GM23338 (cell line): ENCODE results near the gene FBXO47. TPM values are rescaled to one million over a fixed set of nuclear protein-coding genes. Genes with fewer than 3 reads are reported as not detected.

Source experiments
- ATAC-seq: fragments of 200-7000 bp; cut with Tn5 transposase; 3 replicates; pipeline ENCODE4 v1.9.1; 2020
- DNase-seq: peaks from one replicate; pipeline ENCODE4 v3.0.0-alpha.2; 2015; ENCODE audit warnings: low spot score
- H2AFZ ChIP-seq: fragments of 200-600 bp; sonication (generic); 2 replicates; pipeline ENCODE4 v1.8.0; 2016; ENCODE audit warnings: antibody characterized with exemption, mild to moderate bottlenecking, moderate library complexity
- H3F3A ChIP-seq: fragments of 200-600 bp; sonication (generic); replicated peaks from 2 replicates; pipeline ENCODE4 v1.8.0; 2017; ENCODE audit warnings: antibody characterized with exemption, mixed run types, low read depth
- H3K27ac ChIP-seq: fragments of 200-600 bp; sonication (generic); 2 replicates; pipeline ENCODE4 v1.6.1; 2016; ENCODE audit warnings: low read depth
- H3K27me3 ChIP-seq: fragments of 200-600 bp; sonication (generic); 2 replicates; pipeline ENCODE4 v1.8.0; 2016; ENCODE audit warnings: mild to moderate bottlenecking, mixed run types, moderate library complexity; ENCODE audit not compliant: insufficient read depth
- H3K36me3 ChIP-seq: fragments of 200-600 bp; sonication (generic); 2 replicates; pipeline ENCODE4 v1.8.0; 2016; ENCODE audit warnings: mild to moderate bottlenecking; ENCODE audit not compliant: insufficient read depth
- H3K4me1 ChIP-seq: fragments of 200-600 bp; sonication (generic); 2 replicates; pipeline ENCODE4 v1.8.0; 2016; ENCODE audit warnings: mild to moderate bottlenecking, moderate library complexity; ENCODE audit not compliant: insufficient read depth
- H3K4me2 ChIP-seq: fragments of 200-600 bp; sonication (generic); 2 replicates; pipeline ENCODE4 v1.7.1; 2017; ENCODE audit warnings: mixed run types
- H3K4me3 ChIP-seq: fragments of 200-600 bp; sonication (generic); 2 replicates; pipeline ENCODE4 v1.6.1; 2016; ENCODE audit warnings: mixed run types
- H3K79me2 ChIP-seq: fragments of 200-600 bp; sonication (generic); replicated peaks from 2 replicates; pipeline ENCODE4 v1.8.0; 2017; ENCODE audit warnings: mild to moderate bottlenecking; ENCODE audit not compliant: insufficient read depth
- H3K9me2 ChIP-seq: fragments of 200-600 bp; sonication (generic); 2 replicates; pipeline ENCODE4 v1.8.0; 2017; ENCODE audit not compliant: insufficient read depth
- H4K20me1 ChIP-seq: fragments of 200-600 bp; sonication (generic); replicated peaks from 2 replicates; pipeline ENCODE4 v1.8.0; 2017; ENCODE audit warnings: mild to moderate bottlenecking; ENCODE audit not compliant: insufficient read depth
- H3K27ac Mint-ChIP-seq: 2 replicates; pipeline ENCODE4 v1.8.0; 2020; ENCODE audit warnings: inconsistent platforms, mild to moderate bottlenecking, moderate library complexity, mixed read lengths
- H3K27me3 Mint-ChIP-seq: 3 replicates; pipeline ENCODE4 v1.8.0; 2022; ENCODE audit warnings: low read depth, mild to moderate bottlenecking, moderate library complexity, mixed read lengths, inconsistent platforms; ENCODE audit not compliant: insufficient read depth, poor library complexity
- H3K36me3 Mint-ChIP-seq: 3 replicates; pipeline ENCODE4 v1.8.0; 2021; ENCODE audit warnings: low read depth, mild to moderate bottlenecking, inconsistent platforms, moderate library complexity, mixed read lengths
- H3K4me1 Mint-ChIP-seq: 3 replicates; pipeline ENCODE4 v1.8.0; 2020; ENCODE audit warnings: mild to moderate bottlenecking, inconsistent platforms, mixed read lengths
- H3K4me3 Mint-ChIP-seq: 3 replicates; pipeline ENCODE4 v1.8.0; 2021; ENCODE audit warnings: moderate library complexity, mild to moderate bottlenecking, inconsistent platforms, mixed read lengths
- H3K9me3 Mint-ChIP-seq: 3 replicates; pipeline ENCODE4 v1.8.0; 2020; ENCODE audit warnings: moderate library complexity, mild to moderate bottlenecking, inconsistent platforms, mixed read lengths
- CREB1 ChIP-seq: fragments of 250-450 bp; sonication (Bioruptor Pico); IDR thresholded peaks from 2 replicates; pipeline ENCODE4 v1.5.0; 2020; ENCODE audit warnings: low read depth, mild to moderate bottlenecking, moderate library complexity
- CTCF ChIP-seq, 2 experiments: fragments of 200-600 bp in 1 of 2; sonication (generic) in 1 of 2; conservative IDR thresholded peaks; 2 replicates each; pipeline versions ENCODE4 v1.5.1 to v1.6.1; 2016 to 2017; ENCODE audit warnings: antibody characterized with exemption in 2 of 2, low read depth in 2 of 2, mild to moderate bottlenecking in 2 of 2, moderate library complexity in 1 of 2
- ETS1 ChIP-seq: IDR thresholded peaks from 2 replicates; pipeline ENCODE4 v1.6.1; 2016; ENCODE audit warnings: antibody characterized with exemption
- EZH2 ChIP-seq: fragments of 200-600 bp; sonication (generic); IDR thresholded peaks from one replicate; pipeline ENCODE4 v1.8.0; 2017; ENCODE audit warnings: antibody characterized with exemption, mild to moderate bottlenecking, low read depth; ENCODE audit not compliant: unreplicated experiment
- EZH2phosphoT487 ChIP-seq: fragments of 200-600 bp; sonication (generic); IDR thresholded peaks from one replicate; pipeline ENCODE4 v1.8.1; 2018; ENCODE audit warnings: antibody characterized with exemption; ENCODE audit not compliant: unreplicated experiment
- JUNB ChIP-seq: IDR thresholded peaks from one replicate; pipeline ENCODE4 v1.6.1; 2016; ENCODE audit warnings: antibody characterized with exemption; ENCODE audit not compliant: unreplicated experiment
- NANOG ChIP-seq: IDR thresholded peaks from 2 replicates; pipeline ENCODE4 v1.6.1; 2016; ENCODE audit warnings: antibody characterized with exemption, borderline replicate concordance
- POLR2AphosphoS5 ChIP-seq: IDR thresholded peaks from 2 replicates; pipeline ENCODE4 v1.6.1; 2016; ENCODE audit warnings: antibody characterized with exemption, low read depth
- REST ChIP-seq: IDR thresholded peaks from one replicate; pipeline ENCODE4 v1.6.1; 2018; ENCODE audit warnings: antibody characterized with exemption; ENCODE audit not compliant: unreplicated experiment
- STAT1 ChIP-seq: IDR thresholded peaks from one replicate; pipeline ENCODE4 v1.6.1; 2016; ENCODE audit warnings: antibody characterized with exemption; ENCODE audit not compliant: unreplicated experiment
- ZNF114 ChIP-seq: fragments of 250-450 bp; sonication (Bioruptor Pico); IDR thresholded peaks from 2 replicates; pipeline ENCODE4 v1.5.0; 2020; ENCODE audit warnings: mild to moderate bottlenecking, moderate library complexity
- ZNF331 ChIP-seq: fragments of 250-450 bp; sonication (Bioruptor Pico); IDR thresholded peaks from 2 replicates; pipeline ENCODE4 v1.5.0; 2020; ENCODE audit warnings: low read depth, mild to moderate bottlenecking, moderate library complexity
- ZNF462 ChIP-seq: fragments of 250-450 bp; sonication (Bioruptor Pico); IDR thresholded peaks from 2 replicates; pipeline ENCODE4 v1.5.0; 2020; ENCODE audit warnings: mild to moderate bottlenecking, moderate library complexity
- polyA plus RNA-seq: library from polyadenylated mRNA; unstranded; fragments of >200 nt; fragmentation: Nextera tagmentation; extraction: Ambion mirVana; gene quantifications from 2 replicates; pipeline ENCODE4 v1.2.1, GENCODE V29; 2016
- total RNA-seq: library from RNA; depleted of rRNA; stranded (reverse); fragments of >200 nt; shearing (Covaris generic); gene quantifications from 2 replicates; pipeline ENCODE4 v1.2.3, GENCODE V29; 2014

Gene FBXO47
- total and polyA plus RNA-seq, 2 experiments from 2014 or later, result not detected

- H3K4me3 Mint-ChIP-seq, result no peak overlapping the region
- H3K9me3 Mint-ChIP-seq, result no peaks in the 10 kb centered on the region
- no peak for TF ChIP-seq EZH2phosphoT487
- no peak for TF ChIP-seq REST
- TF ChIP-seq POLR2AphosphoS5, result no peak
- no peak for TF ChIP-seq EZH2
- no peak for TF ChIP-seq CREB1
- TF ChIP-seq ZNF331 (CRISPR knock-in tag), result no peak
- no peak for TF ChIP-seq CTCF (conservative IDR thresholded peaks at IDR 0.05; ENCODE audit: low read depth in 2 of 2)
- TF ChIP-seq STAT1, result no peak
- TF ChIP-seq NANOG, result no peak
- TF ChIP-seq ZNF462, result no peak
- TF ChIP-seq JUNB, result no peak
- no peak for TF ChIP-seq ZNF114
- TF ChIP-seq ETS1, result no peak
- no peak overlapping the region for H3K4me3 ChIP-seq
- ATAC-seq (no peak), DNase-seq (no peak)
- peaks cover 8% of the 10 kb centered on the region for H4K20me1 ChIP-seq
- H3K9me2 ChIP-seq, result no peaks in the 10 kb centered on the region
- no peak overlapping the region for H2AFZ ChIP-seq
- peaks cover 22% of the 10 kb centered on the region for H3K4me1 Mint-ChIP-seq
- peaks cover 12% of the 10 kb centered on the region for H3K4me1 ChIP-seq
- H3K79me2 ChIP-seq, result no peaks in the 10 kb centered on the region
- H3K4me2 ChIP-seq, result no peak overlapping the region
- peaks cover 13% of the 10 kb centered on the region for H3K27me3 Mint-ChIP-seq
- no peaks in the 10 kb centered on the region for H3K27me3 ChIP-seq
- H3K27ac ChIP-seq, result no peak overlapping the region
- H3K27ac Mint-ChIP-seq, result no peak overlapping the region; the same call in 1 of the 2 replicates
- H3K36me3 ChIP-seq, result no peaks in the 10 kb centered on the region; the same call in 1 of the 2 replicates
- peaks cover 47% of the 10 kb centered on the region for H3K36me3 Mint-ChIP-seq
- 0 out of 2 replicates have a peak, but pooled peaks cover 15% of the 10 kb centered on the region for H3F3A ChIP-seq
These were observed 48.3 kb downstream of the FBXO47 start for GRCh38 chr17:38918916-38919315.
